Left lung (tissue), 10 donors: ENCODE measurements around the gene DYRK4. TPM values are rescaled to one million over a fixed set of nuclear protein-coding genes. Genes with fewer than 3 reads are reported as not detected.
A peak's percentile ranks its signal among the peaks of the same experiment; 100 is the strongest.

Experiments used
- ATAC-seq: fragments of 200-7000 bp; cut with Tn5 transposase; one replicate; pipeline ENCODE4 v1.9.1; 2020; ENCODE audit warnings: moderate library complexity
- DNase-seq, 4 donors: peaks; one replicate each; pipeline ENCODE4 v3.0.0-alpha.2; 2013 to 2020
- H3K27ac ChIP-seq, 2 donors: fragments of 200-600 bp; sonication (generic) in 1 of 2; one replicate each; pipeline versions ENCODE4 v1.5.0 to v1.8.0; 2020 to 2021
- H3K27me3 ChIP-seq, 2 donors: fragments of 200-600 bp; sonication (generic) in 1 of 2; one replicate each; pipeline versions ENCODE4 v1.5.0 to v1.8.0; 2020 to 2021
- H3K36me3 ChIP-seq, 2 donors: fragments of 200-600 bp; sonication (generic) in 1 of 2; one replicate each; pipeline versions ENCODE4 v1.5.0 to v1.8.0; 2020 to 2021
- H3K4me1 ChIP-seq, 2 donors: fragments of 200-600 bp; one replicate each; pipeline ENCODE4 v1.8.0; 2021
- H3K4me3 ChIP-seq, 2 donors: fragments of 200-600 bp; sonication (generic) in 1 of 2; one replicate each; pipeline versions ENCODE4 v1.5.0 to v1.8.0; 2020 to 2021; ENCODE audit warnings: mild to moderate bottlenecking in 1 of 2
- H3K9me3 ChIP-seq, 2 donors: fragments of 200-600 bp; sonication (generic) in 1 of 2; one replicate each; pipeline versions ENCODE4 v1.5.0 to v1.8.0; 2020 to 2021
- intact Hi-C, 2 donors: fragments of 100-400 bp; cut with DNase I; formaldehyde crosslinking; loops; one replicate each; pipeline versions ENCODE4 v1.11.2 to v1.14.2; 2022
- polyA plus RNA-seq, 6 donors: library from polyadenylated mRNA; unstranded; fragments of 120-200 nt; gene quantifications; one replicate each; pipeline ENCODE4 v1.2.1, GENCODE V29; 2013; ENCODE audit not compliant: insufficient read length in 6 of 6
- total RNA-seq, 2 donors: library from RNA; stranded (reverse); fragmentation: NEBNext Ultra II Directional; extraction: Animal tissue kit (Norgen Biotek cat#: 25700); gene quantifications; one replicate each; pipeline ENCODE4 v1.2.1, GENCODE V29; 2021
- TF ChIP-seq, protein P1 (sequence below), 2 donors: fragments of 200-600 bp; sonication (generic) in 1 of 2; IDR thresholded peaks; one replicate each; pipeline versions ENCODE4 v1.5.0 to v1.8.0; 2021; ENCODE audit warnings: antibody characterized with exemption in 2 of 2
- donor health status: DM: no; HTN: yes; CAD: no.
- donor health status: DM: no; HTN: no; CAD: no.

Gene DYRK4
- total and polyA plus RNA-seq, 8 donors, result 35.0 to 65.4 (median 56.6) TPM

- Histone ChIP-seq H3K9me3 (no peaks in the 10 kb centered on the region), H3K36me3 (no peaks in the 10 kb centered on the region), H3K4me1 (no peaks in the 10 kb centered on the region), H3K4me3 (no peak overlapping the region), H3K27me3 (no peaks in the 10 kb centered on the region), H3K27ac (no peak overlapping the region)
- TF ChIP-seq, protein P1, sequence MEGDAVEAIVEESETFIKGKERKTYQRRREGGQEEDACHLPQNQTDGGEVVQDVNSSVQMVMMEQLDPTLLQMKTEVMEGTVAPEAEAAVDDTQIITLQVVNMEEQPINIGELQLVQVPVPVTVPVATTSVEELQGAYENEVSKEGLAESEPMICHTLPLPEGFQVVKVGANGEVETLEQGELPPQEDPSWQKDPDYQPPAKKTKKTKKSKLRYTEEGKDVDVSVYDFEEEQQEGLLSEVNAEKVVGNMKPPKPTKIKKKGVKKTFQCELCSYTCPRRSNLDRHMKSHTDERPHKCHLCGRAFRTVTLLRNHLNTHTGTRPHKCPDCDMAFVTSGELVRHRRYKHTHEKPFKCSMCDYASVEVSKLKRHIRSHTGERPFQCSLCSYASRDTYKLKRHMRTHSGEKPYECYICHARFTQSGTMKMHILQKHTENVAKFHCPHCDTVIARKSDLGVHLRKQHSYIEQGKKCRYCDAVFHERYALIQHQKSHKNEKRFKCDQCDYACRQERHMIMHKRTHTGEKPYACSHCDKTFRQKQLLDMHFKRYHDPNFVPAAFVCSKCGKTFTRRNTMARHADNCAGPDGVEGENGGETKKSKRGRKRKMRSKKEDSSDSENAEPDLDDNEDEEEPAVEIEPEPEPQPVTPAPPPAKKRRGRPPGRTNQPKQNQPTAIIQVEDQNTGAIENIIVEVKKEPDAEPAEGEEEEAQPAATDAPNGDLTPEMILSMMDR (IDR thresholded peaks at IDR 0.05), result no peak
- no peak for DNase-seq
- intact Hi-C loops, result no loop called here
- ATAC-seq, result no peak
Measured at GRCh38 chr12:4628406-4628805, 66.4 kb downstream of the DYRK4 start.

GRCh38 chr12:4630262-4630661 lies 68.3 kb downstream of the DYRK4 start:
- TF ChIP-seq, protein P1 (IDR thresholded peaks at IDR 0.05), result no peak
- ATAC-seq (no peak), DNase-seq (no peak)
- H3K27me3 ChIP-seq, result no peaks in the 10 kb centered on the region
- H3K27ac ChIP-seq, result no peak overlapping the region
- no peaks in the 10 kb centered on the region for H3K36me3 ChIP-seq
- no peaks in the 10 kb centered on the region for H3K4me1 ChIP-seq
- intact Hi-C loops, result no loop called here
- no peak overlapping the region for H3K4me3 ChIP-seq
- no peaks in the 10 kb centered on the region for H3K9me3 ChIP-seq

GRCh38 chr12:4643747-4644146 lies 81.7 kb downstream of the DYRK4 start:
- DNase-seq (no peak), ATAC-seq (no peak)
- TF ChIP-seq, protein P1 (IDR thresholded peaks at IDR 0.05), result no peak
- Histone ChIP-seq H3K4me3 (no peak overlapping the region), H3K4me1 (peaks cover 5 to 7% of the 10 kb centered on the region in 2 donors), H3K9me3 (no peaks in the 10 kb centered on the region), H3K27me3 (no peaks in the 10 kb centered on the region), H3K36me3 (no peaks in the 10 kb centered on the region), H3K27ac (no peak overlapping the region)
- intact Hi-C loops, result no loop called here

DNA sequence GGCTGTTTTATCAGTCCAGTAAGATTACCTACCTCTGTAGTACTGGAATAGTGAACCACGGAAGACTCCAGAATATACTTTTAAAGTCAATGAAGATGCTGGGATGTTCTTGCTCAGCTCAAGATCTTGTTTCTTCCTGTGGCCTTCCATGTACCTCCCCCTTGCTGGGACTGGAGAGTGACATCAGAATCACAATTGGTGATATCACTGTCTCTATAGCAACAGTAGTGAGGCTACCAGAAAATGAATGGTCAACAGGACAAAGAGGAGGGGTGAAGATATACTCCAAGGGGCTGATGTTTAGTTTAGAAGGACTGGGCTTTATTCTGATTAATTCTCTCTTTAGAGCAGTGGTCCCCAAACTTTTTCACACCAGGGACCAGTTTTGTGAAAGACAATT lies 83.0 kb downstream of the DYRK4 start:
- DNase-seq, result no peak
- no peaks in the 10 kb centered on the region for H3K36me3 ChIP-seq
- no peak overlapping the region for H3K4me3 ChIP-seq
- H3K9me3 ChIP-seq, result no peaks in the 10 kb centered on the region
- H3K4me1 ChIP-seq, result peaks cover 8 to 14% of the 10 kb centered on the region in 2 donors
- H3K27me3 ChIP-seq, result no peaks in the 10 kb centered on the region
- TF ChIP-seq, protein P1 (IDR thresholded peaks at IDR 0.05), result no peak
- intact Hi-C loops, result no loop called here
- H3K27ac ChIP-seq, result no peak overlapping the region
- ATAC-seq, result no peak

- H3K36me3 ChIP-seq, result no peaks in the 10 kb centered on the region
- H3K27ac ChIP-seq, result peak overlapping the region; percentile 83 to 89
- TF ChIP-seq, protein P1 (IDR thresholded peaks at IDR 0.05), result no peak
- peak; percentile 41 for ATAC-seq
- DNase-seq, result no peak
- H3K4me1 ChIP-seq, result peaks cover 14 to 39% of the 10 kb centered on the region in 2 donors
- no peaks in the 10 kb centered on the region for H3K9me3 ChIP-seq
- H3K4me3 ChIP-seq, result peak overlapping the region; percentile 71 to 73
- intact Hi-C loops, result no loop called here
- no peaks in the 10 kb centered on the region for H3K27me3 ChIP-seq
Measured at GRCh38 chr12:4648104-4648500, 86.1 kb downstream of the DYRK4 start.
